GM12873 (cell line): ENCODE data around the gene USB1.

Experiments used
- TF ChIP-seq, protein P1 (sequence below): IDR thresholded peaks from 2 replicates; pipeline ENCODE4 v1.5.1; 2012; ENCODE audit warnings: low read depth, mild to moderate bottlenecking, moderate library complexity, low read length, control low read depth; ENCODE audit not compliant: insufficient read depth; ENCODE audit errors: missing control alignments

The USB1 gene

DNA sequence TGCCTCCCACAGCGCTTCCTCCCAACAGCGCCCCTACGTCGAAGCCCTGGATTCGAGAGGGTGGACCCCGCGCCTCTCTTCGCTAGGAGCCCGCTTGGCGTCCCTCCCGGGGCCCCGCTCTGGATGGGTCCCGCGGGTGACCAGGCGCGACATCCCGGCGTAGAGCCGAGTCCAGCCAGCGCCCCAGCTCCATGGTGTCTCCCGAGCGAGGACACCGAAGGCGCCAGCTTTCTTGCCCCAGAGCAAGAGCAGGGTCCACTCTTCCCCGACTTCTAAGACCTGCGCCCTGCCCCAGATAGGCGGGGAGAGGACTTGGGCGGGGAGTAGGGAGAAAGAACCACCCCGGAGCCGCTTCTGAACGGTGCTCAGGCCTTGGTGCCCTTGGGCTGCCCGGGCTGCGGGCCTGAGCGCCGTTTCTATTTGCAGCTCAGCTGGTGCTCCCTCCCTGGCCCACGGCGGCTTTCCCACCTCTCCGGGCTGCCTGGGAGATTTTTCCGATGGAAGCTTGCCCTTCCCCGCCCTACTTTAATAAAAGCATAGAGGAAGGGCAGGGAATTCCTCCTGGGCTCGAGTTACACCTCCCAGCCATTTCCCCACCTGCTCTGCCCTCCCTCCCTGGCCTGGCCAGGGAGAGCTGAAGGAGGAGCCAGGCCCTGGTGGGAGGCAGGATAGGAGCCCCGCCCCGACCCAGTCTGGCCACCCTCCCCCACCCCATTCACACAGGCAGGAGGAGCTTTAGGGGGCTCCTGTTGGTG is 26.1 kb downstream of the USB1 start:
- TF ChIP-seq, protein P1, sequence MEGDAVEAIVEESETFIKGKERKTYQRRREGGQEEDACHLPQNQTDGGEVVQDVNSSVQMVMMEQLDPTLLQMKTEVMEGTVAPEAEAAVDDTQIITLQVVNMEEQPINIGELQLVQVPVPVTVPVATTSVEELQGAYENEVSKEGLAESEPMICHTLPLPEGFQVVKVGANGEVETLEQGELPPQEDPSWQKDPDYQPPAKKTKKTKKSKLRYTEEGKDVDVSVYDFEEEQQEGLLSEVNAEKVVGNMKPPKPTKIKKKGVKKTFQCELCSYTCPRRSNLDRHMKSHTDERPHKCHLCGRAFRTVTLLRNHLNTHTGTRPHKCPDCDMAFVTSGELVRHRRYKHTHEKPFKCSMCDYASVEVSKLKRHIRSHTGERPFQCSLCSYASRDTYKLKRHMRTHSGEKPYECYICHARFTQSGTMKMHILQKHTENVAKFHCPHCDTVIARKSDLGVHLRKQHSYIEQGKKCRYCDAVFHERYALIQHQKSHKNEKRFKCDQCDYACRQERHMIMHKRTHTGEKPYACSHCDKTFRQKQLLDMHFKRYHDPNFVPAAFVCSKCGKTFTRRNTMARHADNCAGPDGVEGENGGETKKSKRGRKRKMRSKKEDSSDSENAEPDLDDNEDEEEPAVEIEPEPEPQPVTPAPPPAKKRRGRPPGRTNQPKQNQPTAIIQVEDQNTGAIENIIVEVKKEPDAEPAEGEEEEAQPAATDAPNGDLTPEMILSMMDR: no peak

DNA sequence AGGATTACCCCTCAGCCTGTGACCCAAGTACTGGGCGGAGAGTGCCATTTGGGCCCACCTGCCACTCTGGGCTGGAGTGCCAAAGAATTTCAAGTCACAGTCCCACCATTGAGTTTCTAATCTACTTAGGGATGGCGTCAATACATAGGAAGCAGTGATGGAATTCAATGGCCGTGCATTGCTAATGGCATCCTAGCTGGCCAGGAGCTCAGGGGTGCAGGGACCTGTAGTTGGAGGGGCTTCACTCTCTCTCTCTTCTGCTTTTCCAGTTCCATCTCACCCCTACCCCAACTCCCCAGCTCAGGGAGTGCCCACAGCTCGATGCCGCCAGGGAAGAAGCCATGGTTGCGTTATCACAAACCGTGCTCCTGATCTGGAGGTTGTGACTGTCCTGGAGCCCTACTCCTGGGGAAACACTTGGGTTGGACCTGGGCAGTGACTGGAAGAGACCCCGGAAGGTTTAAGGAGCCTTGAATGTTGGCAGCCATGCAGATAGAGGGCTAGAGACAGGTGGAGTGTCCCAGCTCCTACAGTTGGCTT is 26.8 kb downstream of the USB1 start:
- TF ChIP-seq, protein P1: no peak

DNA sequence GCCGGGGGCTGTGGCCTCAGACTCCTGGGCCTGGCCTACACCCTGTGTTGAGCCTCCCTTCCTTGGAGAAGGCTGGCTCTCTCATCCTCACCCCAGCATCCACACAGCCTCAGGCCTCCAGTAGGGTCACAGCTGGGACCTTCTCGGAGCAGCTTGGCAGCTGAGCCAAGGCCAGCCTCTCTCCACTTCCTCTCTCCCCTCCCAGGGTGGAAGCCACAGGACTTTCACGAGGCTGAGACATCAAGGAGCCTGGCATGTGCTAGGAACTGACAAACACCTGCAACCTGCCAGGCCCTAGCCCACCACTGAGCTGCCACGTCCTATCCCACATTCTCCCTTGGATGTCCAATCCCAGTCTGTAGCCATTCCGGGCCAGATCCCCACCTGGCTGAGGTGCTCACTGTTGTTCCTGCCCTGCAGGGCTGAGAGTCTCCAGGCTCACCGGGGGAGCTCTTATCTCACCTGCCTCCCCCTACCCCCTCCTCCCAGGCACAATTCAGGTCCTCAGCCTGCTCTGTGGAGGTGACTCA is 27.4 kb downstream of the USB1 start:
- TF ChIP-seq, protein P1: no peak

DNA sequence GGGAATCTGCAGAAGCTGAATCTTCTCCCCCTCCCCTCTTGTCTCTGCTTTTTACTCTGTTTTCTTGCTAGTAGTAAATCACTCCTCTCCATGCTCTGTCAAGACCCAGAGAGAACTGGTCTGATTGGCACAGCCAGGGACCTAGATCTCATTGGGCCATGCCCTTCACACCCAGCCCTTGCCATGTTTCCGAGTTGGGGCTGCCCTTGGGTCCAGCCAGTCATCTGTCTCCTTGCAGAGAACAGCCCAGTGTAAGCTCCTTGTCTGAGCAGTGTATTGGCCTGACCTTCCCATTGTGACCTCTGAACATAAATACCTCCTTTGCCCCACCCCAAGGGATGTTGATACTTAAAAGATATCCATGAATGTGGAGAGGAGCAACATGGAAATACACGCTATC is 28.2 kb downstream of the USB1 start:
- TF ChIP-seq, protein P1: no peak

DNA sequence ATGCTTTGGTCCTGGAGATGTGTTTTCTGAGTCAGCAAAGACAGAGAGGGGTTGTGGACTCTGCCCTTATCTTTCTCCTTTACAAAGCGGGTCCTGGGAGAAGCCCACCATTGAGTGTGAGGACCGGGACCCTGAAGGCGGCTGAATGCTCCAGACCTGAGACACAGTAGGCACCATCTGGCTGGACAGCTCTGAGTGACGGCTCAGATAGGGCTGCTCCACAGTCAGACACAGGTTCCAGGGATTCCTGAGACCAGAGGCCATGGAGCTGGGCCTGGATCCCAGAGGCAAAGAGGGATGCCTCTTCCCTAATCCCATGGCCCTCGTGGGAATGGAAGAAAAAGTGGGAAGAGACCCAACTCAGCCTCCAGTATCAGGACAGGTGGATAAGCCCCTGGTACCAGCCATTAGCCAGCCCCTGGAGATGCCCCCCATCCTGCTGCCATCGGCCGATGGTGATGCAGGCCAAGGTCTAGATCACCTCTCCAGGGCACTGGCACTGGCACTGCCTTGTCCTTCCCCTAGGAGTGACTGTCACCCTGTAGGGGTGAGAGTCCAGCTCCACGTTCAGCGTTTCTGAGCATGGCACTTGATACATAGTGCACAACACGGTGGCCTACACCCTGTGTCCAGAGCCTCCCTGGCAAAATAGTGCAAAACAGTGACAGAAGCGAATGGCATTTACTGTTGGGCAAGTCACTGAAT is 29.1 kb downstream of the USB1 start:
- TF ChIP-seq, protein P1: no peak

DNA sequence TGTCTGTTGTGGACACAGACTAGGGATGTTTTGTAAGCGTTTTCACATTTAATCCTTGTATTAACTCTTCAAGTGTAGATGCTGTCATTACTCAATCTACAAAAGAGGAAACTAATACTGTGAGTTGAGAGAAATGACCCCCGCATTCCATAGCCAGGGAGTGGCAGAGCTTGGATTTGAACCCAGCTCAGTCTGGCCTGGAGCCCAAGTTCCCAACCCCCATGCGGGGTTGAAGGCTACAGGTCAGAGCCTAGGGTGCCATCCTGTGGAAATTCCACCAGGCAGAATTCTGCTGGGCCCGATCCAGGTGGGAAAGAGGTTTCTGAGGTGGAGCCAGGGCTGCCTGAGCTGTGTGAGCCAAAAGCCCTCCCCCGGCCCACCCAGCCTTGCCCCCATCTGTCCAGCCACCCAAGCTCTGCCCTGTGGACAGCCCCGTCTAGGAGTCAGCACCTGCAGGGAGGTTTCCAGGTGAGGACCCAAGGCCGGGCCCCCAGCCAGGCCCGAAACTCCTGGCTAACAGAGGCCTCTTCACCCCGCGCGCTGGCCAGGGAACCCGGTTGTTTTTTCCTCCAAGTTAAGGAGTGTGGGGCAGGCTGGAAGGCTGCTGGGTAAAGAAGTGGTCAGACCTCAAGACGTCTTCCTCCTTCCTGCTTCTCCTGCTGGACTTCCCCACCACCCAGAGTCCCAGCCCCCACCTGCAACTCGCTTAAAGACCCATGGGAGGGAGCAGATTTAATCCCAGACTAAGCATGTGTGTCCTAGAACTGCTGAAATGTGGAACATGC is 30.0 kb downstream of the USB1 start:
- TF ChIP-seq, protein P1: no peak
